NK-92 treated with Interleukin-12 subunit alpha and Interleukin-12 subunit beta, amount 100 ng/mL, for 24 hours (cell line): ENCODE data around the gene PNMA8B.

ENCODE experiments used
- DNase-seq: peaks from one replicate; lab custom pipeline; 2025; lab: John Stamatoyannopoulos, UW

The PNMA8B gene

GRCh38 chr19:46452186-46452585, 43.5 kb downstream of the PNMA8B start:
- DNase-seq, result no peak

- DNase-seq, result no peak
Measured at GRCh38 chr19:46451352-46451751, 44.3 kb downstream of the PNMA8B start.

- DNase-seq, result no peak
Measured at GRCh38 chr19:46450737-46451136, 44.9 kb downstream of the PNMA8B start.

GRCh38 chr19:46449228-46449627, 46.4 kb downstream of the PNMA8B start:
- no peak for DNase-seq

DNA sequence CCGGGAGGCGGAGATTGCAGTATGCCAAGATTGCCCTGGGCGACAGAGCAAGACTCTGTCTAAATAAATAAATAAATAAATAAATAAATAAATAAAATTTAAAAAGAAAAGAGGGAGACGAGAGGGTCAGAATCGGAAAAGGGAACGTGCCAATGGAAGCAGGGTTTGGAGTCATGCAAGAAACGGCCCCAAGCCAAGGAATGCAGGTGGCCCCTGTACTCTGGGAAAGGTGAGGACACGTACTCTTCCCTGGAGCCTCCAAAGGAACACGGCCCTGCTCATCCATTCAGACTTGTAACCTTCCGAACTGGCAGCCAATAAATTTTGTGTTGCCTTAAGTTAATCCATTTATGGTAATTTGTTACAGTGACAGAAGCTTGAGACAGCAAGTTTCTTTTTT, 47.1 kb downstream of the PNMA8B start:
- no peak for DNase-seq

- no peak for DNase-seq
Measured at GRCh38 chr19:46447824-46448223, 47.8 kb downstream of the PNMA8B start.

GRCh38 chr19:46447006-46447405, 48.7 kb downstream of the PNMA8B start:
- no peak for DNase-seq

GRCh38 chr19:46446021-46446420, 49.6 kb downstream of the PNMA8B start:
- no peak for DNase-seq

DNA sequence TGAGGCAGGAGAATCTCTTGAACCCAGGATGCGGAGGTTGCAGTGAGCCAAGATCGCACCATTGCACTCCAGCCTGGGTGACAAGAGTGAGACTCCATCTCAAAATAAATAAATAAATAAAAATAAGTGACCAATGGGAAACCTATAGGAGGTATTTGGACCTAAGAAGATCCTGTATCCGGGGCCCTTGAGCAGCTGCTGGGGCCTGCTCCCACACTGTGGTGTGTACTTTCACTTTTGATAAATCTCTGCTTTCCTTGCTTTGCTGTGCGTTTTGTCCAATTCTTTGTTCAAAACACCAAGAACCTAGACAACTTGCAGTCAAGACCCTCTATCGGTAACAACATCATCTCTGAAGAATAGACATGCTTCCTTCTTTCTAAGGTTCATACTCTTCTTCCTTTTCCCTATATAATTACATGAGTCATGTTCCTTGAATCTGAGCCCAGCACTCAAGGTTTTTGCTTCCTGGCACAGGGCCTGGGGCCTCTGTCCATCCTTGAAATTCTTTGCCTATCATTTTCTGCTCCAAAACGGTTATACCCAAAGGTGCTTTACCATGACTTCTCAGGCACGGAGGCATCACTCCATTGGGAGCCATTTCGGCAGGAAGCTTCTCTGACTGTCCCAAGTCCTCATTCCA, 52.7 kb downstream of the PNMA8B start:
- no peak for DNase-seq

DNA sequence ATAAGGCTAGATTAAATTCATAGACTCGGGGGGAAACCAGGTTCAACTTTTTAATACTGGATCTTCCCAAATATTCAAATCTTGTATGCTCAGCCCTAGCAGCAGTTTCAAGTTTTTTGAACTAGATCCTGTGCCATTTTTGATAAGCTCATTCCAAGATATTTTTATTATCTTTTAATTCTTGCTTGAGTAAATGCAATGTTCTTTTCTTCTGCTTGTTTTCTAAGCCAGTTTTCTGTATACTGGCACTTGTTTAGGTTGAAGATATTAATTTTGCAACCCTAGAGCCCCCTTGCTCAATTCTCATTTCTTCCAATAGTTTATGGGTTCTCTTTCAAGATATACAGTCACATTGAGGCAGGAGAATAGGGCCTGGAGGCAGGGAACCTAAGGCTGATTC, 53.8 kb downstream of the PNMA8B start:
- DNase-seq, result no peak
